Neural cell (in vitro differentiated cells): ENCODE results near the gene OSBP2.

Experiments used
- CTCF ChIP-seq: fragments of 450-650 bp; IDR thresholded peaks from 2 replicates; pipeline ENCODE4 v1.5.1; 2014; ENCODE audit warnings: antibody characterized with exemption, mild to moderate bottlenecking, moderate library complexity; ENCODE audit not compliant: poor library complexity, severe bottlenecking
- POLR2AphosphoS5 ChIP-seq: IDR thresholded peaks from 2 replicates; pipeline ENCODE4 v1.6.1; 2012
- TF ChIP-seq, protein P1 (sequence below): IDR thresholded peaks from 2 replicates; pipeline ENCODE4 v1.6.1; 2012; ENCODE audit warnings: borderline replicate concordance

GRCh38 chr22:30821381-30821780 lies 126.7 kb downstream of the OSBP2 start:
- TF ChIP-seq, protein P1, sequence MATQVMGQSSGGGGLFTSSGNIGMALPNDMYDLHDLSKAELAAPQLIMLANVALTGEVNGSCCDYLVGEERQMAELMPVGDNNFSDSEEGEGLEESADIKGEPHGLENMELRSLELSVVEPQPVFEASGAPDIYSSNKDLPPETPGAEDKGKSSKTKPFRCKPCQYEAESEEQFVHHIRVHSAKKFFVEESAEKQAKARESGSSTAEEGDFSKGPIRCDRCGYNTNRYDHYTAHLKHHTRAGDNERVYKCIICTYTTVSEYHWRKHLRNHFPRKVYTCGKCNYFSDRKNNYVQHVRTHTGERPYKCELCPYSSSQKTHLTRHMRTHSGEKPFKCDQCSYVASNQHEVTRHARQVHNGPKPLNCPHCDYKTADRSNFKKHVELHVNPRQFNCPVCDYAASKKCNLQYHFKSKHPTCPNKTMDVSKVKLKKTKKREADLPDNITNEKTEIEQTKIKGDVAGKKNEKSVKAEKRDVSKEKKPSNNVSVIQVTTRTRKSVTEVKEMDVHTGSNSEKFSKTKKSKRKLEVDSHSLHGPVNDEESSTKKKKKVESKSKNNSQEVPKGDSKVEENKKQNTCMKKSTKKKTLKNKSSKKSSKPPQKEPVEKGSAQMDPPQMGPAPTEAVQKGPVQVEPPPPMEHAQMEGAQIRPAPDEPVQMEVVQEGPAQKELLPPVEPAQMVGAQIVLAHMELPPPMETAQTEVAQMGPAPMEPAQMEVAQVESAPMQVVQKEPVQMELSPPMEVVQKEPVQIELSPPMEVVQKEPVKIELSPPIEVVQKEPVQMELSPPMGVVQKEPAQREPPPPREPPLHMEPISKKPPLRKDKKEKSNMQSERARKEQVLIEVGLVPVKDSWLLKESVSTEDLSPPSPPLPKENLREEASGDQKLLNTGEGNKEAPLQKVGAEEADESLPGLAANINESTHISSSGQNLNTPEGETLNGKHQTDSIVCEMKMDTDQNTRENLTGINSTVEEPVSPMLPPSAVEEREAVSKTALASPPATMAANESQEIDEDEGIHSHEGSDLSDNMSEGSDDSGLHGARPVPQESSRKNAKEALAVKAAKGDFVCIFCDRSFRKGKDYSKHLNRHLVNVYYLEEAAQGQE, result no peak
- TF ChIP-seq CTCF (no peak), POLR2AphosphoS5 (no peak)
